Myometrial cell (primary cell): ENCODE data around the gene ARMC9. TPM values are rescaled to one million over a fixed set of nuclear protein-coding genes. Genes with fewer than 3 reads are reported as not detected.

Experiments used
- total RNA-seq: library from RNA; depleted of rRNA; stranded (reverse); fragments of >200 nt; gene quantifications from 2 replicates; pipeline ENCODE4 v1.2.3, GENCODE V29; 2015

ARMC9 gene
- total RNA-seq: 57.1 and 62.6 TPM in 2 replicates

GRCh38 chr2:231198291-231199173 lies at the start of gene ARMC9:
TSS of gene ARMC9 (plus strand) at chr2:231198631. CDS start at chr2:231206239, 7,608 bp downstream.

GRCh38 chr2:231395188-231396057 lies 197.0 kb downstream of the ARMC9 start, which contains the start of gene B3GNT7:
TSS of gene B3GNT7 (plus strand) at chr2:231395710. CDS start at chr2:231395804, 94 bp downstream.

Other genes with a start within 250 kb of the ARMC9 start
- not detected in 2 replicates for gene SPATA3, start 202.5 kb upstream of the ARMC9 start, total RNA-seq
- gene C2orf72, start 161.1 kb upstream of the ARMC9 start, total RNA-seq: not detected in 2 replicates
- 109 and 137 TPM in 2 replicates for gene PSMD1, start 141.8 kb upstream of the ARMC9 start, total RNA-seq
- 5.5 and 6.4 TPM in 2 replicates for gene HTR2B, start 73.6 kb upstream of the ARMC9 start, total RNA-seq
- 1.2 TPM in 1 of 2 replicates, not detected in the other for gene B3GNT7, start 197.1 kb downstream of the ARMC9 start, total RNA-seq